Heart left ventricle (tissue), 16 donors: Measurements from ENCODE around the gene DYNC1H1. TPM values are rescaled to one million over a fixed set of nuclear protein-coding genes. Genes with fewer than 3 reads are reported as not detected.

Source experiments
- ATAC-seq, 4 donors: fragments of 200-7000 bp; cut with Tn5 transposase; one replicate each; pipeline ENCODE4 v1.9.1; 2020 to 2022; ENCODE audit warnings: moderate library complexity in 4 of 4, mild to moderate bottlenecking in 3 of 4, moderate number of reproducible peaks in 1 of 4
- DNase-seq, 5 donors: peaks; one replicate each; pipeline ENCODE4 v3.0.0-alpha.2; 2020
- H3K27ac ChIP-seq, 12 donors: fragments of 200-600 bp; sonication (generic) in 4 of 12; one replicate each; pipeline versions ENCODE4 v1.5.0 to v1.8.0; 2016 to 2022; ENCODE audit warnings: mild to moderate bottlenecking in 2 of 12
- H3K27me3 ChIP-seq, 9 donors: fragments of 200-600 bp; sonication (generic) in 2 of 9; one replicate each; pipeline versions ENCODE4 v1.5.1 to v1.8.0; 2016 to 2022; ENCODE audit warnings: mild to moderate bottlenecking in 3 of 9
- H3K36me3 ChIP-seq, 9 donors: fragments of 200-600 bp; sonication (generic) in 2 of 9; one replicate each; pipeline versions ENCODE4 v1.5.0 to v1.8.0; 2018 to 2022; ENCODE audit warnings: mild to moderate bottlenecking in 2 of 9
- H3K4me1 ChIP-seq, 12 donors: fragments of 200-600 bp; sonication (generic) in 4 of 12; one replicate each; pipeline versions ENCODE4 v1.5.0 to v1.8.0; 2016 to 2022; ENCODE audit warnings: mild to moderate bottlenecking in 3 of 12
- H3K4me3 ChIP-seq, 12 donors: fragments of 200-600 bp; sonication (generic) in 4 of 12; one replicate each; pipeline versions ENCODE4 v1.5.0 to v1.8.0; 2017 to 2022; ENCODE audit warnings: mild to moderate bottlenecking in 9 of 12, moderate library complexity in 4 of 12
- H3K9me3 ChIP-seq, 12 donors: fragments of 200-600 bp; sonication (generic) in 4 of 12; one replicate each; pipeline versions ENCODE4 v1.5.0 to v1.8.0; 2016 to 2022; ENCODE audit warnings: mild to moderate bottlenecking in 1 of 12
- POLR2A ChIP-seq, 2 donors: fragments of 450-650 bp; IDR thresholded peaks; one replicate each; pipeline ENCODE4 v1.6.1; 2017; ENCODE audit warnings: antibody characterized with exemption in 2 of 2, mild to moderate bottlenecking in 2 of 2, moderate library complexity in 2 of 2
- WGBS, 4 donors: extraction: QIAGEN DNeasy Blood & Tissue Kit in 2 of 4; methylation state at CpG; one replicate each; pipeline versions ENCODE4 v1.1.5 to v1.1.7; 2013 to 2018; 5-methylcytosine and 5-hydroxymethylcytosine counted together
- intact Hi-C, 10 donors: fragments of 100-400 bp; cut with DNase I; formaldehyde crosslinking; loops; one replicate each; pipeline versions ENCODE4 v1.11.1 to v1.14.2; 2022
- polyA plus RNA-seq, 2 donors: library from polyadenylated mRNA; stranded (reverse); fragments of 200-250 nt; gene quantifications; one replicate each; pipeline ENCODE4 v1.2.3, GENCODE V29; 2013
- total RNA-seq, 9 donors: library from RNA; depleted of rRNA in 2 of 9; stranded (reverse); fragments of >200 nt in 2 of 9; fragmentation: NEBNext Ultra II Directional in 3 of 9; extraction: Animal tissue kit (Norgen Biotek cat#: 25700) in 3 of 9; gene quantifications; one replicate each; pipeline versions ENCODE4 v1.1.0 to v1.2.4, GENCODE V29; 2016 to 2023
- TF ChIP-seq, protein P1 (sequence below), 12 donors: fragments of 200-600 bp; sonication (generic) in 4 of 12; IDR thresholded peaks; one replicate each; pipeline versions ENCODE4 v1.5.0 to v1.8.0; 2018 to 2022; ENCODE audit warnings: antibody characterized with exemption in 12 of 12, mild to moderate bottlenecking in 5 of 12
- donor health status: ischemic (EF 13 %, LVEDD 7.1; RV severe dilation, severe dysfunction).
- donor health status: healthy with polysubstance abuse.
- donor health status: DM: no; HTN: yes; CAD: no.
- donor health status: DM: no; HTN: no; CAD: no.
- donor health status: ischemic (EF 25% LVEDD 6.9; RV normal size, moderate dysfunction).
- donor health status: ischemic (EF 25% LVEDD 5.7; RV mildly dilated, moderate dysfunction).
- donor health status: healthy.
- donor health status: DM: yes; HTN: yes; CAD: no.
- donor health status: ischemic (EF 35%, LVEDD 5.7; RV mildly dilated, moderate dysfunction).
- donor health status: nonischemic (EF 11% LVEDD 7.7; RV severe dilation, severe dysfunction).
- donor health status: DM: yes; HTN: yes; CAD: no.
- donor health status: PGD.
- donor health status: ischemic (EF 29% LVEDD 5.4; RV normal size, mild dysfunction).
- donor health status: nonischemic (EF 23%, LVEDD 6.1; RV moderate dilation, normal function).

DYNC1H1 gene
- total and polyA plus RNA-seq, 11 donors: 164 to 942 (median 553) TPM

DNA sequence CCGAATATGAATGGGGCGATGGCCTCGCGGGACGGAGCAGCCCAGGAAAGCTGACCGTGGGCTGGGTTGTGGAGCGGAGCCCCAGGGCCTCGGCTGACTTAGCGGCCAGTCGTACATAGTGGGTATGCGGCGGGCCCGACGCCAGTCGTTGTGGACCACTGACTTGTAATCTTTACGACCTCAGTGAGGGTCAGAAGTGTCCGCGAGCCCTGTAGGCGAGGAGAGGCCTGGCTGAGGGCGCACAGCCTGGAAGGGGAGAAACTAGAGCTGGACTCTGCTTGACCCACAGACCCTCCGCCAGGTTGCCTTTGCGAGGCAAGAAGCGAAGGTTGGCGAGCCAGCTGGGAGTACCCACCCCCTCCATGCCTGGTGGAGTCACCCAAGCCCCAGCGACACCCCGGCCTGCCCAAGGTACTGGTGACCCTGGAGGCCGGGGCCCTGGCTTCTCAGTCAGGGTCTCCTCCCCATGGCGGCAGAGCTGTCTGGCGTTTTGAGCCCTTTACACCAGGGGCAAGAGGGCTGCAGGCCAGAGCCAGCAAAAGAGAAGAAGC lies 15.6 kb upstream of the DYNC1H1 start:
- ATAC-seq: peak in 1 of 4 donors; percentile 0
- Histone ChIP-seq H3K4me1 (peaks cover 0 to 25% (median 13%) of the 10 kb centered on the region in 12 donors), H3K36me3 (no peaks in the 10 kb centered on the region), H3K4me3 (peak overlapping the region; percentile 62 to 91 (median 74)), H3K9me3 (no peaks in the 10 kb centered on the region), H3K27me3 (no peaks in the 10 kb centered on the region), H3K27ac (peak overlapping the region; percentile 71 to 100 (median 96))
- WGBS, 4 donors: 8 to 20% (median 13%) methylated on average over 10 to 29 of the region's 29 CpGs
- intact Hi-C loops: loop anchor here in 7 of 10 donors (1.0 to 10.0 kb wide), 5 partner anchors 16 to 188 kb away; partner anchors contain the start of genes PPP2R5C (in 5 of the 7) and DYNC1H1 (in 2 of the 7)
- peak in 1 of 5 donors; percentile 77 for DNase-seq
- TF ChIP-seq POLR2A (IDR thresholded peaks at IDR 0.05): no peak
- TF ChIP-seq, protein P1, sequence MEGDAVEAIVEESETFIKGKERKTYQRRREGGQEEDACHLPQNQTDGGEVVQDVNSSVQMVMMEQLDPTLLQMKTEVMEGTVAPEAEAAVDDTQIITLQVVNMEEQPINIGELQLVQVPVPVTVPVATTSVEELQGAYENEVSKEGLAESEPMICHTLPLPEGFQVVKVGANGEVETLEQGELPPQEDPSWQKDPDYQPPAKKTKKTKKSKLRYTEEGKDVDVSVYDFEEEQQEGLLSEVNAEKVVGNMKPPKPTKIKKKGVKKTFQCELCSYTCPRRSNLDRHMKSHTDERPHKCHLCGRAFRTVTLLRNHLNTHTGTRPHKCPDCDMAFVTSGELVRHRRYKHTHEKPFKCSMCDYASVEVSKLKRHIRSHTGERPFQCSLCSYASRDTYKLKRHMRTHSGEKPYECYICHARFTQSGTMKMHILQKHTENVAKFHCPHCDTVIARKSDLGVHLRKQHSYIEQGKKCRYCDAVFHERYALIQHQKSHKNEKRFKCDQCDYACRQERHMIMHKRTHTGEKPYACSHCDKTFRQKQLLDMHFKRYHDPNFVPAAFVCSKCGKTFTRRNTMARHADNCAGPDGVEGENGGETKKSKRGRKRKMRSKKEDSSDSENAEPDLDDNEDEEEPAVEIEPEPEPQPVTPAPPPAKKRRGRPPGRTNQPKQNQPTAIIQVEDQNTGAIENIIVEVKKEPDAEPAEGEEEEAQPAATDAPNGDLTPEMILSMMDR (IDR thresholded peaks at IDR 0.05): no peak

DNA sequence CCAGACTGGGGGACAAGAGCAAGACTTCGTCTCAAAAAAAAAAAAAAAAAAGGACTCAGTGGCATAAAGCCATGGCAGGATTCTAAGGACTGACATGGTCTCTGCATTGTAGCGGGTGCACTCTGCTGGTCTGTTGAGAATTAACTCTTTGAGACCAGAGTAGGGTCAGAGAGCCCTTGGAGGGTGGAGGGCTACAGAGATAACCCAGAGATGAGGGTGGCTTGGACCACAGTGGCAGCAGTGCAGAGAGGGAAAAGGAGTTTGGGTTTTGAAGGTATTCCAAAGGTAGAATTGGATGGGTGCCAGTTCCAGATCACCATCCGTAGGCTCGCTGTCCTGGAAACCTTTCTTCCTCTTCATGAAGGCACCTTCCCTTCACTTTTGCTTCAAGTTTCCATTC lies 14.3 kb upstream of the DYNC1H1 start:
- intact Hi-C loops: loop anchor here in 2 of 10 donors (10.0 kb wide), 2 partner anchors 235 to 245 kb away; no protein-coding TSS in a partner anchor
- Histone ChIP-seq H3K4me3 (no peak overlapping the region), H3K36me3 (no peaks in the 10 kb centered on the region), H3K27ac (no peak overlapping the region), H3K9me3 (no peaks in the 10 kb centered on the region), H3K4me1 (peaks cover 0 to 25% (median 13%) of the 10 kb centered on the region in 12 donors), H3K27me3 (no peaks in the 10 kb centered on the region)
- WGBS, 4 donors: 46 to 64% (median 53%) methylated on average over 4 of the region's 4 CpGs
- ATAC-seq (no peak), DNase-seq (no peak)
- TF ChIP-seq, protein P1 (IDR thresholded peaks at IDR 0.05): no peak
- TF ChIP-seq POLR2A (IDR thresholded peaks at IDR 0.05): no peak

DNA sequence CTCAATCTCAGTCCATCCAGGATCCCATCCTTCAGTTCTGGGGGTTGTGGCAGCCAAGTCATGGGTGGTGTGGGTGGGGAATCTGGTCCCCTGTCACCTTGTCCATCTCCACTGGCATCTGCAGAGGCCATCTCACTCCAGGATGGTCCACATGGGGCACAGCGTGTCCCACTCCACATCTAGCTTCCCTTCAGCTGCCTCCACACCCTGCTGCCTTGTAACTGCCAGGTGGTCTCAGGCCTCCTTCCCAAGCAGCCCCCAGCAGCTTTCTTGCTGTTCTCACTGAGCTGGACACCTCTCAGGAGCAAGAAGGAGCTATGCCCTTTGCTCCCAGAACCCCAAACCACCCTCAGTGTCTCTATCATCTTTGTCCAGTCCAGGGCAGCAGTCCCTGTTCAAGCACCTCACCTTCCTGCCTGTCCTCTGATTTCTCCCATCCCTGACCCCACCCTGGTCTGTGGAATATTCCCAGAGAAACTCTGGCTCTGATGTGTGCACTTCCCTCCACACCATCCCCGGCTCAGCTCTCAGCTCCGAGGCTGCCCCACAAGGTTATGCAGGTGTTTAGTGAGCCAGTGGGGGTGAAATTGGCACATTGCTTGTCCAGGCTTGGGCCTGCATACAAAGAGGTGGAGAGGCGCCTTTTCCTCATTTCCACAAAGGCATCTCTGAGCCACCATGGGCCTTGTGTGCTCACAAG lies 13.7 kb upstream of the DYNC1H1 start:
- DNase-seq: no peak
- no peak for TF ChIP-seq POLR2A (IDR thresholded peaks at IDR 0.05)
- intact Hi-C loops: loop anchor here in 2 of 10 donors (10.0 kb wide), 2 partner anchors 236 to 246 kb away; no protein-coding TSS in a partner anchor

DNA sequence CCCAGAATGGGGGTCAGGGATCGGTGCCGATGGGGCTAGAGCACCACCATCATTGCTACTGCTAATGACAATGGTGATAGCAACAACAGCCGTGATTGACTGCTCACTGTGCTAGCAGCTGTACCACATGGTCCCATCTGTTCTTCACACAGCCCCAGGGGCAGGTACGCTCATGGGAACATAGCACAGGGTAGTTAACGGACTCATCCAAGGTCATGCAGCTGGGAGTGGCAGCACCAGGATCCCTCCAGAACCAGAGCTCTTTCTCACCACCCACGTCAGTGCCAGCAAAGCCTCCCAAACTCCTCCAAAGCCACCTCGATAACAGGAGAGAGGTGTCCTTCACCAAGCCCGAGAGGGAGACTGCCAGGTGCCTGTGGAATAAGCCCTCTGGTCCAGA lies 11.2 kb upstream of the DYNC1H1 start:
- WGBS, 4 donors: 70 to 80% (median 78%) methylated on average over 8 of the region's 8 CpGs
- Histone ChIP-seq H3K9me3 (no peaks in the 10 kb centered on the region), H3K4me1 (peaks cover 0 to 22% (median 12%) of the 10 kb centered on the region in 12 donors), H3K27me3 (no peaks in the 10 kb centered on the region), H3K27ac (no peak overlapping the region), H3K4me3 (no peak overlapping the region), H3K36me3 (no peaks in the 10 kb centered on the region)
- TF ChIP-seq, protein P1 (IDR thresholded peaks at IDR 0.05): no peak
- TF ChIP-seq POLR2A (IDR thresholded peaks at IDR 0.05): no peak
- DNase-seq (no peak), ATAC-seq (no peak)
- intact Hi-C loops: loop anchor here in 2 of 10 donors (10.0 kb wide), 2 partner anchors 238 to 248 kb away; no protein-coding TSS in a partner anchor

More for the DNA sequence above, 13.7 kb upstream of the DYNC1H1 start:
- Histone ChIP-seq H3K27me3 (no peaks in the 10 kb centered on the region), H3K9me3 (no peaks in the 10 kb centered on the region), H3K4me3 (no peak overlapping the region), H3K36me3 (no peaks in the 10 kb centered on the region), H3K4me1 (peaks cover 0 to 25% (median 13%) of the 10 kb centered on the region in 12 donors), H3K27ac (no peak overlapping the region)
- no peak for ATAC-seq
- WGBS, 4 donors: 78 to 86% (median 83%) methylated on average over 4 of the region's 4 CpGs
